ENCODE results near the gene IRGQ. TPM values are rescaled to one million over a fixed set of nuclear protein-coding genes. Genes with fewer than 3 reads are reported as not detected.
"Not testable (repeated sequence)": the region's sequence is repeated elsewhere in the genome, so short reads cannot be mapped to it uniquely, and the experiment has no call there.

The IRGQ gene
- total and polyA plus RNA-seq, 2 donors (not counting 3 experiments of a cell fraction or from before 2014, with no cell fraction given), result 15.8 to 33.2 TPM

DNA sequence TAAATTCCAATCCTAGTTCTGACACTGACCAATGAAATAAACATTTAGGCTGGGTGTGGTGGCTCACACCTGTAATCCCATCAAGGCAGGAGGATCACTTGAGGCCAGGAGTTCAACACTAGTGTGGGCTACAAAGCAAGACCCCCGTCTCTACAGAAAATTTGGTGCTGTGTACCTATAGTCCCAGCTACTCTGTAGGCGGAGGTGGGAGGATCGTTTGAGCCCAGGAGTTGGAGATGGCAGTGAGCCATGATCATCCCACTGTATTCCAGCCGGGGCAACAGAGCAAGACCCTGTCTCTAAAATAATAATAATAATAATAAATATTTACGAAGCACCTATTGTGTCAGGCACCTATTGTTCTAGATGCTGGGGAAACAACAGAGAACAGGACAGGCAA lies 6.7 kb downstream of the IRGQ start:
- no peak overlapping the region for H2AFZ ChIP-seq (ENCODE audit: low read depth, low read length)
- no peaks in the 10 kb centered on the region for H3K27me3 ChIP-seq (ENCODE audit: control insufficient read depth in 2 of 2, insufficient read depth in 2 of 2, low read length in 2 of 2)
- DNase-seq (ENCODE audit: low read depth, low spot score), result no peak
- ChIA-PET POLR2A (interaction anchor here (0.6 kb wide), 1 partner anchor 27 kb away, joined by 4 read pairs; no protein-coding TSS in a partner anchor), CTCF (interaction anchor here (1.6 kb wide), 1 partner anchor 34 kb away, joined by 8 read pairs; no protein-coding TSS in a partner anchor)
- H3K9me1 ChIP-seq (replicated peaks; ENCODE audit: control insufficient read depth, extremely low read depth, insufficient read depth, low read length), result no peaks in the 10 kb centered on the region
- FAIRE-seq, result no peak
- peaks cover 11% of the 10 kb centered on the region for H3K79me2 ChIP-seq (ENCODE audit: control insufficient read depth, insufficient read depth, low read length)
- H3K4me1 ChIP-seq (ENCODE audit: control insufficient read depth, extremely low read depth, insufficient read depth, low read length), result peaks cover 5% of the 10 kb centered on the region
- dilution Hi-C loops (cut with MboI; ENCODE audit: extremely low pct_ligation_motif_present, low sequenced_read_pairs) (no loop called here), intact Hi-C loops (cut with micrococcal nuclease) (no loop called here)
- H4K20me1 ChIP-seq (replicated peaks; ENCODE audit: control insufficient read depth, extremely low read depth, insufficient read depth, low read length), result no peaks in the 10 kb centered on the region
- no TSS peak for BruUV-seq (replicated peaks)
- no peak overlapping the region for H3K27ac ChIP-seq (ENCODE audit: insufficient read depth, low read depth, low read length)
- H3K9ac ChIP-seq (replicated peaks; ENCODE audit: extremely low read depth, insufficient read depth, low read length), result no peak overlapping the region
- no peak overlapping the region for H3K4me3 ChIP-seq (replicated peaks in 1 of 3; ENCODE audit: insufficient read depth in 1 of 3, low read depth in 1 of 3, low read length in 3 of 3)
- H3K36me3 ChIP-seq (ENCODE audit: control insufficient read depth in 2 of 2, extremely low read depth in 1 of 2, insufficient read depth in 2 of 2, low read length in 2 of 2), result peaks cover 9 to 27% of the 10 kb centered on the region in 2 experiments
- no peak overlapping the region for H3K4me2 ChIP-seq (ENCODE audit: insufficient read depth, low read length)
- H3K9me3 ChIP-seq (replicated peaks; ENCODE audit: control insufficient read depth, insufficient read depth, low read length), result no peaks in the 10 kb centered on the region
- TF ChIP-seq EZH2 (IDR thresholded peaks at IDR 0.05; ENCODE audit: borderline replicate concordance, low read depth, low read length, severe bottlenecking) (no peak), GATA2 (IDR thresholded peaks at IDR 0.05; ENCODE audit: insufficient read depth, insufficient read length, low read depth, low read length) (no peak), FOS (IDR thresholded peaks at IDR 0.05; ENCODE audit: borderline replicate concordance, insufficient read depth, low read length) (no peak), POLR2AphosphoS5 (IDR thresholded peaks at IDR 0.05; ENCODE audit: insufficient read depth, low read depth, low read length) (no peak), POLR2A (IDR thresholded peaks at IDR 0.05; ENCODE audit: low read depth, low read length) (no peak), MYC (IDR thresholded peaks at IDR 0.05; ENCODE audit: low read depth, low read length) (no peak), JUN (IDR thresholded peaks at IDR 0.05; ENCODE audit: borderline replicate concordance, insufficient read depth, insufficient read length, low read depth) (no peak)
- TF ChIP-seq, protein P1, sequence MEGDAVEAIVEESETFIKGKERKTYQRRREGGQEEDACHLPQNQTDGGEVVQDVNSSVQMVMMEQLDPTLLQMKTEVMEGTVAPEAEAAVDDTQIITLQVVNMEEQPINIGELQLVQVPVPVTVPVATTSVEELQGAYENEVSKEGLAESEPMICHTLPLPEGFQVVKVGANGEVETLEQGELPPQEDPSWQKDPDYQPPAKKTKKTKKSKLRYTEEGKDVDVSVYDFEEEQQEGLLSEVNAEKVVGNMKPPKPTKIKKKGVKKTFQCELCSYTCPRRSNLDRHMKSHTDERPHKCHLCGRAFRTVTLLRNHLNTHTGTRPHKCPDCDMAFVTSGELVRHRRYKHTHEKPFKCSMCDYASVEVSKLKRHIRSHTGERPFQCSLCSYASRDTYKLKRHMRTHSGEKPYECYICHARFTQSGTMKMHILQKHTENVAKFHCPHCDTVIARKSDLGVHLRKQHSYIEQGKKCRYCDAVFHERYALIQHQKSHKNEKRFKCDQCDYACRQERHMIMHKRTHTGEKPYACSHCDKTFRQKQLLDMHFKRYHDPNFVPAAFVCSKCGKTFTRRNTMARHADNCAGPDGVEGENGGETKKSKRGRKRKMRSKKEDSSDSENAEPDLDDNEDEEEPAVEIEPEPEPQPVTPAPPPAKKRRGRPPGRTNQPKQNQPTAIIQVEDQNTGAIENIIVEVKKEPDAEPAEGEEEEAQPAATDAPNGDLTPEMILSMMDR (IDR thresholded peaks at IDR 0.05; ENCODE audit: extremely low read depth in 1 of 2, insufficient read depth in 1 of 2, low read depth in 1 of 2, low read length in 2 of 2), result no peak
- TF ChIP-seq, protein P2, sequence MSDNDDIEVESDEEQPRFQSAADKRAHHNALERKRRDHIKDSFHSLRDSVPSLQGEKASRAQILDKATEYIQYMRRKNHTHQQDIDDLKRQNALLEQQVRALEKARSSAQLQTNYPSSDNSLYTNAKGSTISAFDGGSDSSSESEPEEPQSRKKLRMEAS (IDR thresholded peaks at IDR 0.05; ENCODE audit: insufficient read depth, insufficient read length), result no peak

DNA sequence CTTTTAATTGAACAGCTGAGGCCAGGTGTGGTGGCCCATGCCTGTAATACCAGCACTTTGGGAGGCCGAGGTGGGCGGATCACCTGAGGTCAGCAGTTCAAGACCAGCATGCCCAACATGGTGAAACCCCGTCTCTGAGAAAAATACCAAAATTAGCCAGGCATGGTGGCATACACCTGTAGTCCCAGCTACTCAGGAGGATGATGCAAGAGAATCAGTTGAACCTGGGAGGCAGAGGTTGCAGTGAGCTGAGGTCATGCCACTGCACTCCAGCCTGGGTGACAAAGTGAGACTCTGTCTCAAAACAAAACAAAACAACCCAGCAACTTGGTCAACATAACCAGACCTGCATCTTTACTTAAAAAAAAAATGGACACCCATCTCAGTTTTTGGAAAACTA lies 8.9 kb downstream of the IRGQ start:
- intact Hi-C loops (cut with micrococcal nuclease); H3K9me1 ChIP-seq (replicated peaks; ENCODE audit: control insufficient read depth, extremely low read depth, insufficient read depth, low read length); H3K27ac ChIP-seq (ENCODE audit: insufficient read depth, low read depth, low read length); FAIRE-seq; BruUV-seq (replicated peaks); H3K79me2 ChIP-seq (ENCODE audit: control insufficient read depth, insufficient read depth, low read length); H3K4me2 ChIP-seq (ENCODE audit: insufficient read depth, low read length); H3K4me3 ChIP-seq (replicated peaks in 1 of 3; ENCODE audit: insufficient read depth in 1 of 3, low read depth in 1 of 3, low read length in 3 of 3); H3K9me3 ChIP-seq (replicated peaks; ENCODE audit: control insufficient read depth, insufficient read depth, low read length); dilution Hi-C loops (cut with MboI; ENCODE audit: extremely low pct_ligation_motif_present, low sequenced_read_pairs); H4K20me1 ChIP-seq (replicated peaks; ENCODE audit: control insufficient read depth, extremely low read depth, insufficient read depth, low read length); H3K9ac ChIP-seq (replicated peaks; ENCODE audit: extremely low read depth, insufficient read depth, low read length); DNase-seq (ENCODE audit: low read depth, low spot score); H2AFZ ChIP-seq (ENCODE audit: low read depth, low read length); POLR2A ChIA-PET; H3K4me1 ChIP-seq (ENCODE audit: control insufficient read depth, extremely low read depth, insufficient read depth, low read length); H3K27me3 ChIP-seq (ENCODE audit: control insufficient read depth in 2 of 2, insufficient read depth in 2 of 2, low read length in 2 of 2): not testable (repeated sequence)
- peaks cover 0 to 14% of the 10 kb centered on the region in 2 experiments for H3K36me3 ChIP-seq (ENCODE audit: control insufficient read depth in 2 of 2, extremely low read depth in 1 of 2, insufficient read depth in 2 of 2, low read length in 2 of 2)
- CTCF ChIA-PET, result interaction anchor here (2.0 kb wide), 1 partner anchor 51 kb away, joined by 5 read pairs; no protein-coding TSS in a partner anchor
